GM21723 (cell line): ENCODE measurements around the gene RAN.
"Not testable (repeated sequence)": the region's sequence is repeated elsewhere in the genome, so short reads cannot be mapped to it uniquely, and the experiment has no call there.

Experiments used
- ATAC-seq: cut with Tn5 transposase; IDR thresholded peaks from one replicate; pipeline ENCODE4 v1.9.1; 2021; ENCODE audit warnings: mild to moderate bottlenecking, moderate library complexity; ENCODE audit not compliant: unreplicated experiment

The RAN gene

GRCh38 chr12:130871286-130872178 is at the start of gene RAN:
TSS of gene RAN (plus strand) at chr12:130872066. CDS start at chr12:130872594, 528 bp downstream.
- ATAC-seq, result peak; percentile 62

GRCh38 chr12:130825771-130826150 is 46.1 kb upstream of the RAN start:
- no peak for ATAC-seq

- ATAC-seq, result no peak
Observed at GRCh38 chr12:130826151-130826801, 45.6 kb upstream of the RAN start.

- no peak for ATAC-seq
Observed at GRCh38 chr12:130827432-130827831, 44.4 kb upstream of the RAN start.

GRCh38 chr12:130828895-130829294 is 43.0 kb upstream of the RAN start:
- ATAC-seq, result no peak

GRCh38 chr12:130829391-130830245 is 42.2 kb upstream of the RAN start:
- no peak for ATAC-seq

GRCh38 chr12:130830246-130830551 is 41.7 kb upstream of the RAN start:
- ATAC-seq, result no peak

GRCh38 chr12:130831246-130831645 is 40.6 kb upstream of the RAN start:
- no peak for ATAC-seq

- no peak for ATAC-seq
Observed at GRCh38 chr12:130831876-130832405, 39.9 kb upstream of the RAN start.

- no peak for ATAC-seq
Observed at GRCh38 chr12:130832561-130833209, 39.2 kb upstream of the RAN start.

GRCh38 chr12:130835011-130835410 is 36.9 kb upstream of the RAN start:
- no peak for ATAC-seq

- ATAC-seq, result no peak
Observed at GRCh38 chr12:130835436-130835835, 36.4 kb upstream of the RAN start.

GRCh38 chr12:130838284-130838950 is 33.4 kb upstream of the RAN start:
- ATAC-seq, result peak; percentile 28

- ATAC-seq, result peak; percentile 90
Observed at GRCh38 chr12:130838951-130839769, 32.7 kb upstream of the RAN start, which contains the start of gene STX2. TSS of gene STX2 (minus strand) at chr12:130839250. CDS start at chr12:130839099, 151 bp downstream.

GRCh38 chr12:130839770-130840404 is 32.0 kb upstream of the RAN start:
- ATAC-seq, result no peak

- no peak for ATAC-seq
Observed at GRCh38 chr12:130846369-130846768, 25.5 kb upstream of the RAN start.

- no peak for ATAC-seq
Observed at GRCh38 chr12:130847112-130847511, 24.8 kb upstream of the RAN start.

- ATAC-seq, result not testable (repeated sequence)
Observed at GRCh38 chr12:130848105-130848504, 23.8 kb upstream of the RAN start.
